22Rv1 (cell line): ENCODE measurements around the gene SPTLC2.

Experiments used
- ZFX ChIP-seq: fragments of 450-650 bp; IDR thresholded peaks from 2 replicates; pipeline ENCODE4 v1.6.1; 2017; ENCODE audit warnings: antibody characterized with exemption, borderline replicate concordance
- TF ChIP-seq, protein P1 (sequence below): fragments of 450-650 bp; IDR thresholded peaks from 2 replicates; pipeline ENCODE4 v1.5.1; 2017; ENCODE audit warnings: mild to moderate bottlenecking

DNA sequence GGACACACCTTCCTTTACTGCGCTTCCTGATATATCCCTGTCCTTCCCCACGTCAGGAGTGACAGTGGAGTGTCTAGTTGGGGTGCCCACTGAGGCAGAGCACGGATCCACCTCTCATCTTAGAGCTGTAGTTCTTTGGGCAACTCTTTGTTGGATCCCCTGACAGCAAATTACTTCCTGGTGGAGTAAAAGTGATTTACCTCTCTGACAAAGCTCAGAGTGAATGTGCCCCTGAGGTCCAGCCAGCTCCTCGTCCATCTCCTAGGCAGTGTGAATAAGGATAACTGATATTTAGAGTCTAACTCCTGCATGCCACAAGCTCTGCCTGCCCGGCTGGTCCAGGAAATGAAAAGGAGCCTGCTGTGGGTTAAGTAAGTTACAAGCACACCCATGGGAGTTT lies 142.5 kb downstream of the SPTLC2 start:
- TF ChIP-seq, protein P1, sequence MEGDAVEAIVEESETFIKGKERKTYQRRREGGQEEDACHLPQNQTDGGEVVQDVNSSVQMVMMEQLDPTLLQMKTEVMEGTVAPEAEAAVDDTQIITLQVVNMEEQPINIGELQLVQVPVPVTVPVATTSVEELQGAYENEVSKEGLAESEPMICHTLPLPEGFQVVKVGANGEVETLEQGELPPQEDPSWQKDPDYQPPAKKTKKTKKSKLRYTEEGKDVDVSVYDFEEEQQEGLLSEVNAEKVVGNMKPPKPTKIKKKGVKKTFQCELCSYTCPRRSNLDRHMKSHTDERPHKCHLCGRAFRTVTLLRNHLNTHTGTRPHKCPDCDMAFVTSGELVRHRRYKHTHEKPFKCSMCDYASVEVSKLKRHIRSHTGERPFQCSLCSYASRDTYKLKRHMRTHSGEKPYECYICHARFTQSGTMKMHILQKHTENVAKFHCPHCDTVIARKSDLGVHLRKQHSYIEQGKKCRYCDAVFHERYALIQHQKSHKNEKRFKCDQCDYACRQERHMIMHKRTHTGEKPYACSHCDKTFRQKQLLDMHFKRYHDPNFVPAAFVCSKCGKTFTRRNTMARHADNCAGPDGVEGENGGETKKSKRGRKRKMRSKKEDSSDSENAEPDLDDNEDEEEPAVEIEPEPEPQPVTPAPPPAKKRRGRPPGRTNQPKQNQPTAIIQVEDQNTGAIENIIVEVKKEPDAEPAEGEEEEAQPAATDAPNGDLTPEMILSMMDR, result no peak
- TF ChIP-seq ZFX, result no peak
